Vagina (tissue), 2 donors: ENCODE data around the gene UBE2G1. TPM values are rescaled to one million over a fixed set of nuclear protein-coding genes. Genes with fewer than 3 reads are reported as not detected.

Experiments
- DNase-seq, 2 donors: peaks; one replicate each; pipeline ENCODE4 v3.0.0-alpha.2; 2017; ENCODE audit errors: extremely low spot score in 2 of 2
- H3K27ac ChIP-seq: fragments of 200-600 bp; sonication (generic); one replicate; pipeline ENCODE4 v1.5.1; 2019
- H3K27me3 ChIP-seq: fragments of 200-600 bp; sonication (generic); one replicate; pipeline ENCODE4 v1.5.1; 2019
- H3K36me3 ChIP-seq, 2 donors: fragments of 200-600 bp; sonication (generic); one replicate each; pipeline ENCODE4 v1.5.1; 2017 to 2019
- H3K4me1 ChIP-seq: fragments of 200-600 bp; sonication (generic); one replicate; pipeline ENCODE4 v1.5.1; 2019
- H3K4me3 ChIP-seq, 2 donors: fragments of 200-600 bp; sonication (generic); 1 replicate in 1 of 2; 2 replicates in 1 of 2; pipeline ENCODE4 v1.5.1; 2016 to 2019
- H3K9me3 ChIP-seq: fragments of 200-600 bp; sonication (generic); one replicate; pipeline ENCODE4 v1.5.1; 2019
- CTCF ChIP-seq, 3 experiments: fragments of 450-650 bp in 2 of 3; fragments of 200-600 bp in 1 of 3; sonication (generic) in 1 of 3; IDR thresholded peaks; one replicate each; pipeline ENCODE4 v1.5.1; 2017 to 2019; ENCODE audit warnings: antibody characterized with exemption in 3 of 3, mild to moderate bottlenecking in 2 of 3, moderate library complexity in 2 of 3
- POLR2A ChIP-seq, 2 donors: fragments of 450-650 bp; IDR thresholded peaks; one replicate each; pipeline ENCODE4 v1.6.1; 2017; ENCODE audit warnings: antibody characterized with exemption in 2 of 2, mild to moderate bottlenecking in 2 of 2, moderate library complexity in 2 of 2
- POLR2AphosphoS5 ChIP-seq, 2 donors: sonication (generic); formaldehyde crosslinking; IDR thresholded peaks; one replicate each; pipeline ENCODE4 v1.9.0; 2017; ENCODE audit warnings: antibody characterized with exemption in 2 of 2, mild to moderate bottlenecking in 2 of 2, low read depth in 1 of 2; ENCODE audit not compliant: insufficient read depth in 1 of 2
- intact Hi-C: fragments of 100-400 bp; cut with DNase I; formaldehyde crosslinking; loops from one replicate; pipeline ENCODE4 v1.15.1; 2023
- total RNA-seq: library from RNA; depleted of rRNA; stranded (reverse); fragments of >200 nt; gene quantifications from one replicate; pipeline ENCODE4 v1.2.3, GENCODE V29; 2016

Gene UBE2G1
- total RNA-seq, 1 donor from 2014 or later: 45.4 TPM

DNA sequence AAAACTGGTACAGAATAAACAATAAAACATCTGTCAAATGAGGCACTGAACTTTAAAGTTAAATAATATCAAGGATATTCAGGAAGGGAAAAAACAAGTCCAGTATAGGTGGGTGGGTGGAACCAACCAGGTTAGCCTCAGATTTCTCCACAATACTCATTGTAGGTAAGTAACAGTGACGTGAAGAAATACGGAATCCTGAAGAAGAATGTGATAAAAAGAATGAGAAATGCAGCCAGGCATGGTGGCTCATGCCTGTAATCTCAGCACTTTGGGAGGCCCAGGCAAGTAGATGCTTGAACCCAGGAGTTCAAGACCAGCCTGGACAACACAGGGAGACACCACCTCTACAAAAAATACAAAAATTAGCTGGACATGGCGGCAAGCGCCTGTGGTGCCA is 47.3 kb downstream of the UBE2G1 start:
- no peak overlapping the region for H3K4me3 ChIP-seq
- H3K36me3 ChIP-seq: no peaks in the 10 kb centered on the region
- intact Hi-C loops: no loop called here
- TF ChIP-seq CTCF (IDR thresholded peaks at IDR 0.05) (no peak), POLR2AphosphoS5 (IDR thresholded peaks at IDR 0.05; ENCODE audit: insufficient read depth in 1 of 2, low read depth in 1 of 2) (no peak), POLR2A (IDR thresholded peaks at IDR 0.05) (no peak)
- no peak overlapping the region for H3K27ac ChIP-seq
- H3K4me1 ChIP-seq: peaks cover 59% of the 10 kb centered on the region
- no peaks in the 10 kb centered on the region for H3K27me3 ChIP-seq
- no peak for DNase-seq
- H3K9me3 ChIP-seq: no peaks in the 10 kb centered on the region

- H3K9me3 ChIP-seq: no peaks in the 10 kb centered on the region
- no peak for DNase-seq
- H3K4me3 ChIP-seq: no peak overlapping the region
- H3K27ac ChIP-seq: no peak overlapping the region
- TF ChIP-seq POLR2A (IDR thresholded peaks at IDR 0.05) (no peak), CTCF (IDR thresholded peaks at IDR 0.05) (no peak), POLR2AphosphoS5 (IDR thresholded peaks at IDR 0.05; ENCODE audit: insufficient read depth in 1 of 2, low read depth in 1 of 2) (no peak)
- H3K4me1 ChIP-seq: peaks cover 65% of the 10 kb centered on the region
- no peaks in the 10 kb centered on the region for H3K27me3 ChIP-seq
- intact Hi-C loops: no loop called here
- no peaks in the 10 kb centered on the region for H3K36me3 ChIP-seq
These were observed 47.9 kb downstream of the UBE2G1 start for GRCh38 chr17:4318596-4318995.

DNA sequence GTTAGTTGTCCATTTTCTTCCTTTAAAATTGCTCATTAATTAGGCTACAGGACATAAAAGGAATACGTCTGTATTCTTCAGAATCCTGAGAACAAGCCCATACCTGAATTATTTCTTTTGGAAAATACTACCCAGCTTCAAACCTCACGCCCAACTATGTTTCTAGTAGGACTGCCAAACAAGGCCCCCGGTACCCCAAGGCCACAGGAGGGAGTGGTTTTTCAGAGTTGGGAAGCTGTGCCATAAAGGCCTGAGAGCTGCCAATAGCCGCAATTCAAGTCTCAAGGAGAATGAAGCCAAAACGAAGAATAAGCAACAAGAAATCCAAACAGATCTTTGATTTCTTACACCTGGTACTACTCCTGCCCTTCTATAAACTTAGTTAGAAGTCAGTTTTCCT is 48.3 kb downstream of the UBE2G1 start:
- H3K9me3 ChIP-seq: no peaks in the 10 kb centered on the region
- H3K4me3 ChIP-seq: no peak overlapping the region
- DNase-seq: no peak
- H3K27me3 ChIP-seq: no peaks in the 10 kb centered on the region
- H3K27ac ChIP-seq: no peak overlapping the region
- TF ChIP-seq POLR2AphosphoS5 (IDR thresholded peaks at IDR 0.05; ENCODE audit: insufficient read depth in 1 of 2, low read depth in 1 of 2): no peak
- no peak for TF ChIP-seq CTCF (IDR thresholded peaks at IDR 0.05)
- TF ChIP-seq POLR2A (IDR thresholded peaks at IDR 0.05): no peak
- no peaks in the 10 kb centered on the region for H3K36me3 ChIP-seq
- H3K4me1 ChIP-seq: peaks cover 69% of the 10 kb centered on the region
- intact Hi-C loops: no loop called here

DNA sequence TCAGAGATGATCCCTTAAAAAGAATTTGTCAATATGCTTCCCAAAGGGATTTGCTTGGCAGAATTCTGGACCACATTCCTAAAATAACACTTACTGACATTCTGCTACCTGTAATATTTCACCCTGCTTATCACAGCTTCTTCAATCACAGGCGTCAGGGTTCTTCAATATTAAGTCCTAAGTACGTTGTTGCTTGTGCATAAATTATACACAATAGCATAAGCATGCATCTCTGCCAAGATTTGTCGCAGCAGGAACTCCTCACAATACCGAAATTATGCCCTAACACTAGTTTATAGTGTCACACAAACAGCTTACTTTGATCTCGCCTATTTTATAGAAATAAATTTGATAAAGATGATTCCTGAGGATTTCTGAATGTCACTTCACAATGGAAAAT is 48.9 kb downstream of the UBE2G1 start:
- Histone ChIP-seq H3K9me3 (no peaks in the 10 kb centered on the region), H3K4me1 (peaks cover 72% of the 10 kb centered on the region), H3K36me3 (no peaks in the 10 kb centered on the region), H3K4me3 (no peak overlapping the region), H3K27me3 (no peaks in the 10 kb centered on the region), H3K27ac (no peak overlapping the region)
- intact Hi-C loops: no loop called here
- DNase-seq: no peak
- no peak for TF ChIP-seq CTCF (IDR thresholded peaks at IDR 0.05)
- TF ChIP-seq POLR2A (IDR thresholded peaks at IDR 0.05): no peak
- TF ChIP-seq POLR2AphosphoS5 (IDR thresholded peaks at IDR 0.05; ENCODE audit: insufficient read depth in 1 of 2, low read depth in 1 of 2): no peak

DNA sequence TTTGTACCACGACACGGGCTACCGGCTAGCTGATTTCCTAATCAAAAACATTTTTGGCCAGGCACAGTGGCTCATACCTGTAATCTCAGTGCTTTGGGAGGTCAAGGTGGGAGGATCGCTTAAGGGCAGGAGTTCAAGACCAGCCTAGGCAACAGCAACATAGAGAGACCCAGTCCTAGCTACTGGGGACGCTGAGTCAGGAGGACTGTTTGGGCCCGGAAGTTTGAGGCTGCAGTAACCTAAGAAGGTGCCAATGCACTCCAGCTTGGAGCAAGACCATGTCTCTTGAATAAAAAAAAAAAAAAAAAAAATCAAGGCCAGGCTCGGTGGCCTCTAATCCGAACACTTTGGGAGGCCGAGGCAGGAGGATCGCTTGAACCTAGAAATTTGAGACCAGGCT is 49.8 kb downstream of the UBE2G1 start:
- peaks cover 65% of the 10 kb centered on the region for H3K4me1 ChIP-seq
- H3K9me3 ChIP-seq: no peaks in the 10 kb centered on the region
- H3K4me3 ChIP-seq: no peak overlapping the region
- intact Hi-C loops: no loop called here
- H3K36me3 ChIP-seq: no peaks in the 10 kb centered on the region
- TF ChIP-seq POLR2A (IDR thresholded peaks at IDR 0.05) (no peak), POLR2AphosphoS5 (IDR thresholded peaks at IDR 0.05; ENCODE audit: insufficient read depth in 1 of 2, low read depth in 1 of 2) (no peak), CTCF (IDR thresholded peaks at IDR 0.05) (no peak)
- H3K27ac ChIP-seq: no peak overlapping the region
- DNase-seq: no peak
- no peaks in the 10 kb centered on the region for H3K27me3 ChIP-seq
